Panc1 (cell line): Measurements from ENCODE around the gene CDHR5. TPM values are rescaled to one million over a fixed set of nuclear protein-coding genes. Genes with fewer than 3 reads are reported as not detected.

Source experiments
- ATAC-seq: fragments of 200-7000 bp; cut with Tn5 transposase; 2 replicates; pipeline ENCODE4 v1.9.1; 2020; ENCODE audit warnings: mild to moderate bottlenecking, moderate library complexity
- BruUV-seq: library from RNA; stranded (reverse); fragments of 400-500 nt; replicated peaks from 2 replicates; lab custom pipeline; 2021; lab: Mats Ljungman, UMichigan
- CTCF ChIA-PET: fragments of 300-600 bp; sonication (Branson Sonifier 250); formaldehyde crosslinking; loops from one replicate; lab custom pipeline; 2022; ENCODE audit warnings: antibody characterized with exemption; lab: Charles Lee
- POLR2A ChIA-PET: fragments of 300-600 bp; sonication (Branson Sonifier 250); formaldehyde crosslinking; loops from one replicate; lab custom pipeline; 2022; ENCODE audit warnings: antibody characterized with exemption; lab: Charles Lee
- DNase-seq: peaks from one replicate; pipeline ENCODE4 v3.0.0-alpha.2; 2010; ENCODE audit warnings: low read depth, low spot score
- H3K27ac ChIP-seq: 2 replicates; pipeline ENCODE4 v1.5.1; 2011; ENCODE audit warnings: mild to moderate bottlenecking, low read length, inconsistent platforms
- H3K27me3 ChIP-seq: fragments of 200-500 bp; sonication (Bioruptor generic); 2 replicates; pipeline ENCODE4 v1.6.0; 2014; ENCODE audit warnings: low read length, inconsistent platforms; ENCODE audit not compliant: control insufficient read depth, insufficient read depth
- H3K36me3 ChIP-seq: fragments of 200-500 bp; sonication (Bioruptor generic); 2 replicates; pipeline ENCODE4 v1.5.1; 2014; ENCODE audit warnings: inconsistent platforms, mild to moderate bottlenecking, low read length, moderate library complexity; ENCODE audit not compliant: control insufficient read depth, insufficient read depth
- H3K4me1 ChIP-seq: 2 replicates; pipeline ENCODE4 v1.5.1; 2011; ENCODE audit warnings: inconsistent platforms, mild to moderate bottlenecking, low read length, moderate library complexity; ENCODE audit not compliant: control insufficient read depth, insufficient read depth
- H3K4me3 ChIP-seq, 2 experiments: 2 replicates each; pipeline ENCODE4 v1.5.1; 2011 to 2012; ENCODE audit warnings: low read depth in 2 of 2, low read length in 2 of 2, mild to moderate bottlenecking in 2 of 2, inconsistent platforms in 1 of 2, moderate library complexity in 1 of 2
- H3K9me3 ChIP-seq: fragments of 200-500 bp; sonication (Bioruptor generic); 2 replicates; pipeline ENCODE4 v1.5.1; 2014; ENCODE audit warnings: low read depth, mild to moderate bottlenecking, inconsistent platforms, low read length, moderate library complexity; ENCODE audit not compliant: control insufficient read depth, insufficient read depth
- CTCF ChIP-seq: fragments of 450-650 bp; IDR thresholded peaks from 2 replicates; pipeline ENCODE4 v1.5.1; 2017; ENCODE audit warnings: mild to moderate bottlenecking
- POLR2AphosphoS5 ChIP-seq: IDR thresholded peaks from 2 replicates; pipeline ENCODE4 v1.6.1; 2012; ENCODE audit warnings: mild to moderate bottlenecking, low read depth, low read length, moderate library complexity
- REST ChIP-seq, 2 experiments: IDR thresholded peaks; 2 replicates each; pipeline ENCODE4 v1.6.1; 2011 to 2012; ENCODE audit warnings: low read depth in 2 of 2, control low read depth in 1 of 2, low read length in 1 of 2, mild to moderate bottlenecking in 1 of 2, moderate library complexity in 1 of 2; ENCODE audit not compliant: insufficient read depth in 1 of 2
- SIN3A ChIP-seq: IDR thresholded peaks from 2 replicates; pipeline ENCODE4 v1.6.1; 2012; ENCODE audit warnings: low read depth, mild to moderate bottlenecking, low read length, moderate library complexity, borderline replicate concordance; ENCODE audit not compliant: insufficient read depth
- TCF7L2 ChIP-seq: IDR thresholded peaks from 2 replicates; pipeline ENCODE4 v1.6.1; 2011; ENCODE audit warnings: mild to moderate bottlenecking, low read depth, low read length, inconsistent platforms
- in situ Hi-C: cut with HindIII; loops from 2 replicates; pipeline ENCODE4 v1.10.0; 2016; ENCODE audit warnings: low sequenced_read_pairs, low pct_unique_long_range_greater_than_20kb
- intact Hi-C: fragments of 100-400 bp; cut with micrococcal nuclease; formaldehyde crosslinking; loops from one replicate; pipeline ENCODE4 v1.10.0; 2022; ENCODE audit not compliant: unreplicated experiment
- total RNA-seq: library from RNA; stranded (reverse); gene quantifications from one replicate; pipeline ENCODE4 v1.2.1, GENCODE V29; 2021; ENCODE audit not compliant: unreplicated experiment

CDHR5 gene
- total RNA-seq, 1 experiment from 2014 or later, result not detected

GRCh38 chr11:617912-618682, 6.7 kb downstream of the CDHR5 start:
- in situ Hi-C loops, result no loop called here
- Histone ChIP-seq H3K36me3 (no peaks in the 10 kb centered on the region; the same call in none of the 2 replicates), H3K4me3 (no peak overlapping the region), H3K27ac (no peak overlapping the region), H3K27me3 (no peaks in the 10 kb centered on the region), H3K4me1 (peaks cover 35% of the 10 kb centered on the region), H3K9me3 (no peaks in the 10 kb centered on the region)
- TF ChIP-seq REST (IDR thresholded peaks at IDR 0.05; ENCODE audit: insufficient read depth in 1 of 2, low read depth in 2 of 2, low read length in 1 of 2) (no peak), TCF7L2 (no peak), CTCF (no peak), POLR2AphosphoS5 (no peak), SIN3A (no peak)
- intact Hi-C loops, result no loop called here
- ATAC-seq, result no peak
- ChIA-PET POLR2A (no interaction called here), CTCF (no interaction called here)
- no peak for DNase-seq
- no TSS peak for BruUV-seq

DNA sequence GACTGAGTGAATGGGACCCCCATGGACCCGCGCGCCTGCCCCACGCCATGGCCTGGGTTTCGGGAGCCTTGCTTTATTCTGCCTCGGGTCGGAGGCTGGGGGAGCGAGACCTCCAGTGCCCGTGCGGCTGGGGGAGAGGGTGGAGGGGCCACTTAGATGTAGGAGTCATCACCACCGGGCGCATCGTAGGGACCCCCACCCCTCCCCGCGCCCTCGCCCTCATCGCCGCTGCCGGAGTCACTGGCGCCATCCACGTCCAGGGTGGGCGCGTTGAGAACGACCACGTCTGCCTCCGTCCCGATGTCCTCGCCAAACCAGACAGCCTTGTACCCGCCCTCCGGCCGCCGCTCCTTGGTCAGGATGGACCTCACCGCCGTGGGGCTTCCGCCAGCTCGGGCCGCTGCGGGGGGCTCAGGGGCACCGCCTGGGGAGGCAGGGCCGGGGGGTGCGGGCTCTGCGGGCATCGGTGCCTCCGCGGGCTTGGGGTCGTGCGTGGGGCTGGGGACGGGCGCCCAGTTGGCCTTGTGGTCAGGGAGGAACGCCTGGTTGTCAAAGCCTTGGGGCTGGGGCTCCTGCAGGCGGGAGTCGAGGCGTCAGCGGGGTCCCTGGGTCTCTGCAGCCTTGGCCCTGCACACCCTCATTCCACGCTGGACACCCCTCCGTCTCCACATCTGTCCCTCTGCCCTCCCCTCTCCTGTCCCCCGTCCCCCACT, 7.4 kb downstream of the CDHR5 start:
- CTCF ChIA-PET, result no interaction called here
- intact Hi-C loops, result no loop called here
- POLR2A ChIA-PET, result no interaction called here

More for the DNA sequence above, 7.4 kb downstream of the CDHR5 start:
- BruUV-seq, result no TSS peak
- H3K36me3 ChIP-seq, result no peaks in the 10 kb centered on the region; the same call in none of the 2 replicates
- H3K4me3 ChIP-seq, result no peak overlapping the region
- no peak overlapping the region for H3K27ac ChIP-seq
- DNase-seq (no peak), ATAC-seq (no peak)
- no peak for TF ChIP-seq POLR2AphosphoS5
- no peak for TF ChIP-seq REST (IDR thresholded peaks at IDR 0.05; ENCODE audit: insufficient read depth in 1 of 2, low read depth in 2 of 2, low read length in 1 of 2)
- no peak for TF ChIP-seq SIN3A
- no peak for TF ChIP-seq TCF7L2
- no peak for TF ChIP-seq CTCF
- peaks cover 43% of the 10 kb centered on the region for H3K4me1 ChIP-seq
- H3K27me3 ChIP-seq, result no peaks in the 10 kb centered on the region
- no peaks in the 10 kb centered on the region for H3K9me3 ChIP-seq
- in situ Hi-C loops, result no loop called here
